HG03342 (cell line): Measurements from ENCODE around the gene SIPA1L3.

Experiments used
- ATAC-seq: cut with Tn5 transposase; IDR thresholded peaks from one replicate; pipeline ENCODE4 v1.9.1; 2021; ENCODE audit warnings: mild to moderate bottlenecking, moderate library complexity; ENCODE audit not compliant: unreplicated experiment

Gene SIPA1L3

GRCh38 chr19:38035515-38036495 lies 128.8 kb downstream of the SIPA1L3 start:
- no peak for ATAC-seq

GRCh38 chr19:38036707-38037611 lies 130.0 kb downstream of the SIPA1L3 start:
- no peak for ATAC-seq

GRCh38 chr19:38039966-38040365 lies 133.0 kb downstream of the SIPA1L3 start:
- no peak for ATAC-seq

GRCh38 chr19:38042132-38042531 lies 135.1 kb downstream of the SIPA1L3 start:
- no peak for ATAC-seq

- no peak for ATAC-seq
These were observed 136.7 kb downstream of the SIPA1L3 start for GRCh38 chr19:38043649-38044144.

GRCh38 chr19:38044267-38045111 lies 137.5 kb downstream of the SIPA1L3 start:
- ATAC-seq: no peak

- no peak for ATAC-seq
These were observed 138.7 kb downstream of the SIPA1L3 start for GRCh38 chr19:38045554-38046253.

- peak; percentile 29 for ATAC-seq
These were observed 139.4 kb downstream of the SIPA1L3 start for GRCh38 chr19:38046254-38047048.

- no peak for ATAC-seq
These were observed 140.0 kb downstream of the SIPA1L3 start for GRCh38 chr19:38047049-38047438.

- no peak for ATAC-seq
These were observed 140.6 kb downstream of the SIPA1L3 start for GRCh38 chr19:38047641-38048040.

GRCh38 chr19:38049105-38049649 lies 142.2 kb downstream of the SIPA1L3 start:
- peak; percentile 45 for ATAC-seq

- ATAC-seq: no peak
These were observed 148.0 kb downstream of the SIPA1L3 start for GRCh38 chr19:38055010-38055409.

- no peak for ATAC-seq
These were observed 148.9 kb downstream of the SIPA1L3 start for GRCh38 chr19:38055655-38056521.

- ATAC-seq: no peak
These were observed 149.6 kb downstream of the SIPA1L3 start for GRCh38 chr19:38056646-38057045.

GRCh38 chr19:38057959-38058690 lies 151.1 kb downstream of the SIPA1L3 start:
- no peak for ATAC-seq

GRCh38 chr19:38059897-38060296 lies 152.9 kb downstream of the SIPA1L3 start:
- ATAC-seq: no peak

- ATAC-seq: no peak
These were observed 153.3 kb downstream of the SIPA1L3 start for GRCh38 chr19:38060331-38060730.
